Fibroblast of mammary gland (primary cell): ENCODE measurements around the gene PAQR6.
A peak's percentile ranks its signal among the peaks of the same experiment; 100 is the strongest.

ENCODE experiments used
- DNase-seq: peaks from one replicate; pipeline ENCODE4 v3.0.0-alpha.2; 2010; ENCODE audit warnings: low read depth
- H3K4me3 ChIP-seq: 2 replicates; pipeline ENCODE4 v1.5.1; 2011; ENCODE audit warnings: low read depth, mild to moderate bottlenecking, low read length, moderate library complexity; ENCODE audit not compliant: control insufficient read depth
- TF ChIP-seq, protein P1 (sequence below): conservative IDR thresholded peaks from 2 replicates; pipeline ENCODE4 v1.5.1; 2011; ENCODE audit warnings: low read depth, low read length, inconsistent platforms; ENCODE audit not compliant: control insufficient read depth, insufficient read depth

Gene PAQR6

GRCh38 chr1:156268336-156268735 lies 20.5 kb upstream of the PAQR6 start:
- DNase-seq = no peak
- TF ChIP-seq, protein P1, sequence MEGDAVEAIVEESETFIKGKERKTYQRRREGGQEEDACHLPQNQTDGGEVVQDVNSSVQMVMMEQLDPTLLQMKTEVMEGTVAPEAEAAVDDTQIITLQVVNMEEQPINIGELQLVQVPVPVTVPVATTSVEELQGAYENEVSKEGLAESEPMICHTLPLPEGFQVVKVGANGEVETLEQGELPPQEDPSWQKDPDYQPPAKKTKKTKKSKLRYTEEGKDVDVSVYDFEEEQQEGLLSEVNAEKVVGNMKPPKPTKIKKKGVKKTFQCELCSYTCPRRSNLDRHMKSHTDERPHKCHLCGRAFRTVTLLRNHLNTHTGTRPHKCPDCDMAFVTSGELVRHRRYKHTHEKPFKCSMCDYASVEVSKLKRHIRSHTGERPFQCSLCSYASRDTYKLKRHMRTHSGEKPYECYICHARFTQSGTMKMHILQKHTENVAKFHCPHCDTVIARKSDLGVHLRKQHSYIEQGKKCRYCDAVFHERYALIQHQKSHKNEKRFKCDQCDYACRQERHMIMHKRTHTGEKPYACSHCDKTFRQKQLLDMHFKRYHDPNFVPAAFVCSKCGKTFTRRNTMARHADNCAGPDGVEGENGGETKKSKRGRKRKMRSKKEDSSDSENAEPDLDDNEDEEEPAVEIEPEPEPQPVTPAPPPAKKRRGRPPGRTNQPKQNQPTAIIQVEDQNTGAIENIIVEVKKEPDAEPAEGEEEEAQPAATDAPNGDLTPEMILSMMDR = no peak
- H3K4me3 ChIP-seq = no peak overlapping the region

DNA sequence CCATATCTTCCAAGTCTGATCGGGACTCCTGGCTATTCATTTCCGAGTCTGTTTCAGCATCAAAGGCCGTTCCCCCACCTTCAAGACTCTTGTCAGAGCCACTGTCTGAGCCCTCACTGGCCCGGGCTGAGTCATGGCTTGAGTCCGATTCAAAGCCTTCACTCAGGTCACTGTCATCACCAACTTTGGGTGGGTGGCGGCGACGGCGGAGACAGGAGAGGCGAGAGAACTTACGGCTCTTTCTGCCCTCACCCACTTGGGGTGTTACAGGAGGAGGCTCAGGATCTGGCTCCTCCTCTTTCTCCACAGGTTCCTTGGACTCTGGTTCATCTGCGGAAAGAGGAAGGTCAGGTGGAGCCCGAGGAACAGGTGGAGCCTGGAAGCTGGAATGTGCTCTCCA lies 18.2 kb upstream of the PAQR6 start:
- no peak for DNase-seq
- TF ChIP-seq, protein P1 = no peak
- H3K4me3 ChIP-seq = no peak overlapping the region

DNA sequence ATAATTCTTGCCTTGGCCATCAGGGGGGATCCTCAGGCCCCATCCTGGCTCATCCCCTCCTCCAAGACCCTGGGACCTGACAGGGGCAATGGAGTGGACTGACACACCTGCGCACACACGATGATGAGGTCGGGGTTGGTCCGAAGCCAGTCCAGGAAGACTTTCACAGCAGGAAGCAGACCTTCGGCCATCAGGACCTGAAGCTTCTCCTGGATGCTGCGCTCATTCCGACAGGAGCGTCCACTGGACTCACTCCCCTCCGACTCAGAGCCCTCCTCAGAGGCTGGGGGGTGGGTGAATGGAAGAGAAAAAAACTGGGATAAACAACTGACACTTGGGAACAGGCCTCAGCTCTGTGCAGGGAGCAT lies 15.4 kb upstream of the PAQR6 start:
- no peak for DNase-seq
- TF ChIP-seq, protein P1 = no peak
- no peak overlapping the region for H3K4me3 ChIP-seq

- TF ChIP-seq, protein P1 = no peak
- DNase-seq = peak; percentile 96
- H3K4me3 ChIP-seq = no peak overlapping the region
Measured at GRCh38 chr1:156262461-156263287, 14.8 kb upstream of the PAQR6 start.

- H3K4me3 ChIP-seq = no peak overlapping the region
- TF ChIP-seq, protein P1 = no peak
- no peak for DNase-seq
Measured at GRCh38 chr1:156260896-156261295, 13.0 kb upstream of the PAQR6 start.

GRCh38 chr1:156259805-156260204 lies 11.9 kb upstream of the PAQR6 start:
- no peak overlapping the region for H3K4me3 ChIP-seq
- DNase-seq = no peak
- TF ChIP-seq, protein P1 = no peak

- DNase-seq = no peak
- TF ChIP-seq, protein P1 = no peak
- H3K4me3 ChIP-seq = no peak overlapping the region
Measured at GRCh38 chr1:156258859-156259258, 11.0 kb upstream of the PAQR6 start.
